Astrocyte (in vitro differentiated cells and primary cell): ENCODE results near the gene AKR1D1.

ENCODE experiments used
- EZH2 ChIP-seq: IDR thresholded peaks from 2 replicates; pipeline ENCODE4 v1.6.1; 2012; ENCODE audit warnings: mild to moderate bottlenecking, low read length, inconsistent platforms; ENCODE audit not compliant: insufficient read depth
- TF ChIP-seq, protein P1 (sequence below): IDR thresholded peaks from 2 replicates; pipeline ENCODE4 v1.5.1; 2011; ENCODE audit warnings: low read depth, mild to moderate bottlenecking, inconsistent platforms, low read length, moderate library complexity; ENCODE audit not compliant: insufficient read depth

DNA sequence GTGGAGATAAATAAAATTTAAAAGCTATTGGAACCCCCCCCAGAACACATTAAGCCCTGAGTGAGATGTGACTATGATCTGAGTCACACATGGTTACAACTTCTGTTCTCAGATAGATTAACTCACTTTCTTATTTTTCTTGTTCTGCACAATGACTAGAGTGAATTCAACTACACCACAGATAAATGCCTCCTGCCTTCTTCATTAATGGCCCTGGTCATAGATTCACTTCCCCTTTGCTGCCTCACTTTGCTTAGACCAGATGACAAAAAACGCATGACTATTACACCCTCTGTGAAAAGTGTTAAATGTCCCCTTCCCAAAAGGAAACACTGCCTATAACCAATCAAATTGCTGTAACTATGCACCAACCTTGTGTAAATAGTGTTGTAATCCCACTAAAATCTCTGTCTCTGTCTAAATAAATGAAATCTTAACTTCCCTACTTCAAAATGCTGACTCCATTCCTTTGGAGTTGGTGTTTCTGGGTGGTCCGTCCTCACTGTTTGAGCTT lies 49.4 kb downstream of the AKR1D1 start:
- TF ChIP-seq, protein P1, sequence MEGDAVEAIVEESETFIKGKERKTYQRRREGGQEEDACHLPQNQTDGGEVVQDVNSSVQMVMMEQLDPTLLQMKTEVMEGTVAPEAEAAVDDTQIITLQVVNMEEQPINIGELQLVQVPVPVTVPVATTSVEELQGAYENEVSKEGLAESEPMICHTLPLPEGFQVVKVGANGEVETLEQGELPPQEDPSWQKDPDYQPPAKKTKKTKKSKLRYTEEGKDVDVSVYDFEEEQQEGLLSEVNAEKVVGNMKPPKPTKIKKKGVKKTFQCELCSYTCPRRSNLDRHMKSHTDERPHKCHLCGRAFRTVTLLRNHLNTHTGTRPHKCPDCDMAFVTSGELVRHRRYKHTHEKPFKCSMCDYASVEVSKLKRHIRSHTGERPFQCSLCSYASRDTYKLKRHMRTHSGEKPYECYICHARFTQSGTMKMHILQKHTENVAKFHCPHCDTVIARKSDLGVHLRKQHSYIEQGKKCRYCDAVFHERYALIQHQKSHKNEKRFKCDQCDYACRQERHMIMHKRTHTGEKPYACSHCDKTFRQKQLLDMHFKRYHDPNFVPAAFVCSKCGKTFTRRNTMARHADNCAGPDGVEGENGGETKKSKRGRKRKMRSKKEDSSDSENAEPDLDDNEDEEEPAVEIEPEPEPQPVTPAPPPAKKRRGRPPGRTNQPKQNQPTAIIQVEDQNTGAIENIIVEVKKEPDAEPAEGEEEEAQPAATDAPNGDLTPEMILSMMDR, result no peak
- no peak for TF ChIP-seq EZH2
